GM18868 (cell line): Measurements from ENCODE around the gene SLC38A11.
A peak's percentile ranks its signal among the peaks of the same experiment; 100 is the strongest.
"Not testable (repeated sequence)": the region's sequence is repeated elsewhere in the genome, so short reads cannot be mapped to it uniquely, and the experiment has no call there.

Source experiments
- ATAC-seq: cut with Tn5 transposase; IDR thresholded peaks from one replicate; pipeline ENCODE4 v1.9.1; 2021; ENCODE audit warnings: mild to moderate bottlenecking, moderate library complexity; ENCODE audit not compliant: unreplicated experiment

SLC38A11 gene

GRCh38 chr2:164954954-164955701, at the start of gene SLC38A11:
SLC38A11 (minus strand) TSS chr2:164955525; CDS start chr2:164955247, 278 bp downstream.
- ATAC-seq = no peak

- no peak for ATAC-seq
Observed at GRCh38 chr2:165003443-165004130, 48.3 kb upstream of the SLC38A11 start.

- ATAC-seq = no peak
Observed at GRCh38 chr2:165002638-165003037, 47.3 kb upstream of the SLC38A11 start.

- ATAC-seq = not testable (repeated sequence)
Observed at GRCh38 chr2:164994664-164995299, 39.5 kb upstream of the SLC38A11 start.

- ATAC-seq = no peak
Observed at GRCh38 chr2:164993287-164994016, 38.1 kb upstream of the SLC38A11 start.

- ATAC-seq = peak; percentile 68
Observed at GRCh38 chr2:164992818-164993217, 37.5 kb upstream of the SLC38A11 start.

- ATAC-seq = peak; percentile 33
Observed at GRCh38 chr2:164992093-164992454, 36.7 kb upstream of the SLC38A11 start.

- peak; percentile 76 for ATAC-seq
Observed at GRCh38 chr2:164991361-164992092, 36.2 kb upstream of the SLC38A11 start.

- not testable (repeated sequence) for ATAC-seq
Observed at GRCh38 chr2:164990953-164991352, 35.6 kb upstream of the SLC38A11 start.

GRCh38 chr2:164988805-164989204, 33.5 kb upstream of the SLC38A11 start:
- not testable (repeated sequence) for ATAC-seq

GRCh38 chr2:164986027-164986426, 30.7 kb upstream of the SLC38A11 start:
- ATAC-seq = not testable (repeated sequence)

- ATAC-seq = no peak
Observed at GRCh38 chr2:164984428-164984827, 29.1 kb upstream of the SLC38A11 start.

- ATAC-seq = no peak
Observed at GRCh38 chr2:164981217-164981990, 26.1 kb upstream of the SLC38A11 start.

- ATAC-seq = peak; percentile 43
Observed at GRCh38 chr2:164980688-164981087, 25.4 kb upstream of the SLC38A11 start.

- no peak for ATAC-seq
Observed at GRCh38 chr2:164979113-164979512, 23.8 kb upstream of the SLC38A11 start.

GRCh38 chr2:164976875-164977470, 21.6 kb upstream of the SLC38A11 start:
- ATAC-seq = not testable (repeated sequence)

- ATAC-seq = no peak
Observed at GRCh38 chr2:164976301-164976700, 21.0 kb upstream of the SLC38A11 start.

GRCh38 chr2:164975891-164976290, 20.6 kb upstream of the SLC38A11 start:
- ATAC-seq = no peak

- ATAC-seq = no peak
Observed at GRCh38 chr2:164974221-164974620, 18.9 kb upstream of the SLC38A11 start.
